GM19043 (cell line): ENCODE data around the gene IFI27L1.

Source experiments
- ATAC-seq: cut with Tn5 transposase; IDR thresholded peaks from one replicate; pipeline ENCODE4 v1.9.1; 2021; ENCODE audit warnings: low read depth; ENCODE audit not compliant: unreplicated experiment

IFI27L1 gene

DNA sequence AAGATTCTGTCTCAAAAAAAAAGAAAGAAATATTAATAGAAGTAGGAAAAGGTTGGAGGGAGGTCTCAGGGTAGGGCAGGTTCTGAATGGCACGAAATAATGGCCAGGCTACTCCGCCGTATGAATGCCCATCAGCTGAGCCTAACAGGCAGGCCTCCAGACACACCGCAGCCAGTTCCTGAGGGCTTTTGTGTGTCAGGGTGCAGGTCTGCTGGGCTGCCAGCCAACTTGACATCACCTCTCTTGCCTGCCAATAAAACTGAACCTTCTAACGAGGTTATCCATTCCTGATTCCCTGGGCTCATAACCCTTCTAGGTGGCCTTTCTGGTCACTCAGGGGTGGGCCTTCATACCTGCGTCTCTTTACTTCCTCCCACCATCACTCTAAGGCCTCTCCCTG, 32.4 kb downstream of the IFI27L1 start:
- no peak for ATAC-seq

DNA sequence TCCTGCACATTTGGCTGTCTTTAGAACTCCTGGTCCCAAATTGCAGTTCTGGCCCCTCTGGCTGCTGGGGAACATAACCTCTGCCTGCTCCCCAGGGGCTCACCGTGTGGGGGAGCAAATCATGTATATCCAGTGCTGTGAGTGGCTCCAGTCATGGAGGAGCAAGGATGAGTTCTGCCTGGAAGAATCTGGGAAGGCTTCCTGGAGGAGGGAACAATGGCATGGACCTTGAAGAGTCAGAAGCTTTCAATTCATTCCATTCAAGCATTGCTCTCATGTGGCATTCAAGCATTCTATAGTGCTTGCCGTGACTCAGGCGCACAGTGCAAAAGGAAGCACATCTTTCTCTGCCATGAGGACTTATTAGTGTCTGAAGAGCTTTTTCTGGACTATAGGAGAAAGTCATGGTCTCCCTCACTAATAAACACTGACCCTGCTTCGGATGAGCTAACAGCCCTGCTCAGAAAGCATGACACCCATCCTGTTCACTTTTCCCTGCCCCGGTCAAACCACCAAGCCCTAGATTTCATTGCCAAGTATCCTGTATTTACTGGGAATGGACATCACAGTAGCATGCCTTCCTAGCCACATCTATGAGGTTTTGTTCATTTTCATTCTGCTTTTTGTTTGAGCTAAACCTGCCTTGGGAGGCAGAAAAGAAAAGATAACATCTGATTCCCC, 32.9 kb downstream of the IFI27L1 start:
- no peak for ATAC-seq

GRCh38 chr14:94114589-94115057, 33.5 kb downstream of the IFI27L1 start:
- ATAC-seq, result no peak

DNA sequence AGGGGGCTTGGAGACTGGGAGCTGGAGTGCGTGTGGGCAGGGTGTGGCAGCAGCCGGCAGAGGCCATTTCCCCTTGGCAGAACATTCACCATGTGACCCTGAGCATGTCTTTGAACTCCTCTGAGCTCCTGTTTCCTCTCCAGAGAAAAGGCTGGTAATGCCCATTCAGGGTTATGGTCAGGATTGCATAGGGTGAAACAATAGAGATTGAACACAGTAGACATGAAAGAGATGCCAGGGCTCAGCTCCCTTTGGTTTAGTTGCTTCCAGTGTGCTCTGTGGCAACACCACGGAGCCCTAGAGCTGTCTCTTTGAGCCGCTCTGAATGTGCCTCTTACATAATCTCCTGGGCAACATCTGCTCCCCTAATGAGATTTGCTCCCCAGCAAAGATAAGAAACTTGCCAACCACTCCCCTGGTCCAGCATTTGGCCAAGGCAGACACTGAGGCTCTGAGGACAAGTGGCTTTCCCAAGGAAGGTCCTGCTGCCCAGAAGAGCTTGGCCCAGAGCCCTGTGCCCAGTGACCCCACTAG, 34.0 kb downstream of the IFI27L1 start:
- ATAC-seq, result no peak

DNA sequence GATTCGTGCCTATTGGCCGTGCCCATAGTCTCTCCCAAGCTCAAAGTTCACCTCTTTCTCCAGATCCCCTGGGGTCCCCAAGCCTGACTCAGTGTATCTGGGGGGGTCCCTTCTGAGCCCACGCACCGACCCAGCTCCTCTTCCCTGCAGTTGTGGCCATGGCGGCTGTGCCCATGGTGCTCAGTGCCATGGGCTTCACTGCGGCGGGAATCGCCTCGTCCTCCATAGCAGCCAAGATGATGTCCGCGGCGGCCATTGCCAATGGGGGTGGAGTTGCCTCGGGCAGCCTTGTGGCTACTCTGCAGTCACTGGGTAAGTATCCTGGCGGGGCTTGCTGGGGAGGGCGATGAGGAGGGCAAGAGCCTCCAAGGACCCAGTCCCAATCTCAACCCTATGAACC, 34.5 kb downstream of the IFI27L1 start:
- ATAC-seq, result no peak

DNA sequence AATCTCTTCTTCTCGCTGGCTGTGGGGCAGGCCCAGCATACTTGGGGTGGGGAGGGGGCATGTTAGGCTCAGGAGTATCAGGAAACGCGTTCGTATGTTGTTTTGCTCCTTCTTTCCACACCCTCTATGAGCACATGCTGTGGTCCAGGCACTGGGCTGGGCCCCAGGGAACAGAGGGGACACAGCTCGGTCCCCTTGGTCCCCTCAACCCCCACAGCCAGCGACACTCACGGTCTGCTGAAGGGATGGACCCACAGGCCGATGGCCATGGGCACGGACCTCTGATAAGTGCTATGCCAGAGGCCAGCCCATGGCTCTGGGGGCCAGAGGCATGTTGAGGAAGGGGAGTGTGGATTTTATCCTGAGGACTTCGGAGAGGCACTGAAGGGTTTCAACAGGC, 35.6 kb downstream of the IFI27L1 start:
- no peak for ATAC-seq

DNA sequence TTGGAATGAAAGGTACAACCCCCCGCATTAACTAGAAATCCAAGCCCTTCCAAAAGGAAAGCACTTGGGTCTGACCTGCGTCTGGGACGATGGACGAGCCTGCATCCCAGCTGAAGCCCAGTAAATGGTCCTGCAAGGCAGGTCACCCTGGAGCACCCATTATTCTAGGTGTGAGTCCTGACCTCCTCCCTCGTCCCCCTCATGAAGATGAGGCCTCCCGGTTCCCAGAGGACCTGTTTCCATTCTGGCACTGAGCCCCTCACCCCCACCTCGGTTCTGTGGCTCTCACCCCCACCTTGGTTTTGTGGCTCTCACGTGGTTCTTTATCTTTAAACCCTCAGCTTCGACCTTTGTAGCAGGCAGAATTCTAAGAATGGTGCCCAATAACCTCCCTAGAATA, 36.7 kb downstream of the IFI27L1 start:
- no peak for ATAC-seq

GRCh38 chr14:94119071-94119470, 38.0 kb downstream of the IFI27L1 start:
- ATAC-seq, result no peak

GRCh38 chr14:94120667-94121340, 39.7 kb downstream of the IFI27L1 start:
- no peak for ATAC-seq

DNA sequence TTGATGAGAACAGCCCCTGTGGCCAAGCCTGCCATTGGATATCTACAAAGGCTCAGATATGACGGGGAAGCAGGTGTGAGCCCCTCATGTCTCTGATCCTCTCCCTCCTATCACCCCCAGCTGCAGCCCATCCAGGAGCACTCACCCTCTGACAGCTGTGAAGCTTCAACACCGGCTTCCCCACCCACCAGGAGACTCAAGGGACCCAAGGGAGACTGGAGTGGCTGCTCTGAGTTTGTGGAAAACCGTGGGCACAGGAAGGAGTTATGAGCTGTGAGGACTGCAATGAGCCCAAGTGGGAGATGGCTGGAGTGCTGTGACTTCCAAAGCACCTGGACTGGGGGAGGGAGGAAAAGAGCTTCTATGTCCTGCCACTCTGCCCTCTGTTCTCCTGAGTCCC, 40.4 kb downstream of the IFI27L1 start:
- ATAC-seq, result no peak

- ATAC-seq, result no peak
Measured at GRCh38 chr14:94122438-94122837, 41.3 kb downstream of the IFI27L1 start.

GRCh38 chr14:94123296-94123695, 42.2 kb downstream of the IFI27L1 start:
- no peak for ATAC-seq

- no peak for ATAC-seq
Measured at GRCh38 chr14:94123868-94124267, 42.8 kb downstream of the IFI27L1 start.

GRCh38 chr14:94124582-94125377, 43.7 kb downstream of the IFI27L1 start:
- ATAC-seq, result no peak

GRCh38 chr14:94125659-94126418, 44.7 kb downstream of the IFI27L1 start:
- no peak for ATAC-seq

- ATAC-seq, result no peak
Measured at GRCh38 chr14:94126419-94126677, 45.2 kb downstream of the IFI27L1 start.

GRCh38 chr14:94126800-94127199, 45.7 kb downstream of the IFI27L1 start:
- no peak for ATAC-seq

- no peak for ATAC-seq
Measured at GRCh38 chr14:94127330-94127729, 46.2 kb downstream of the IFI27L1 start.

GRCh38 chr14:94128216-94128839, 47.2 kb downstream of the IFI27L1 start:
- ATAC-seq, result no peak

GRCh38 chr14:94129111-94129757, 48.1 kb downstream of the IFI27L1 start, which contains the start of gene IFI27L2:
Gene IFI27L2, minus strand, starts transcription at chr14:94129604. Its CDS starts 40 bp downstream, at chr14:94129564.
- peak; percentile 81 for ATAC-seq
